IMR-90 (cell line): ENCODE results near the gene PDE12. TPM values are rescaled to one million over a fixed set of nuclear protein-coding genes. Genes with fewer than 3 reads are reported as not detected.
A peak's percentile ranks its signal among the peaks of the same experiment; 100 is the strongest.

ENCODE experiments used
- ATAC-seq: fragments of 200-7000 bp; cut with Tn5 transposase; 2 replicates; pipeline ENCODE4 v1.9.1; 2020; ENCODE audit warnings: low read depth, mild to moderate bottlenecking, moderate library complexity
- BruUV-seq: library from RNA; stranded (reverse); fragments of 400-500 nt; replicated peaks from 2 replicates; lab custom pipeline; 2021; lab: Mats Ljungman, UMichigan
- CTCF ChIA-PET: fragments of 300-600 bp; formaldehyde crosslinking; extraction: SDS; loops from one replicate; lab custom pipeline; 2021; ENCODE audit warnings: antibody characterized with exemption; lab: Yijun Ruan, JAX
- POLR2A ChIA-PET: fragments of 300-600 bp; sonication (Branson Sonifier 250); formaldehyde crosslinking; loops from one replicate; lab custom pipeline; 2022; ENCODE audit warnings: antibody characterized with exemption; ENCODE audit not compliant: unreplicated experiment; lab: Charles Lee
- DNase-seq: peaks from one replicate; pipeline ENCODE4 v3.0.0; 2013
- H2AFZ ChIP-seq: replicated peaks from 2 replicates; pipeline ENCODE3; 2013; ENCODE audit warnings: low read length, mild to moderate bottlenecking; ENCODE audit not compliant: poor library complexity
- H2AK5ac ChIP-seq: 2 replicates; pipeline ENCODE4 v1.6.1; 2013; ENCODE audit warnings: low read depth, low read length, inconsistent platforms
- H2AK9ac ChIP-seq: replicated peaks from 2 replicates; pipeline ENCODE3; 2013; ENCODE audit warnings: mild to moderate bottlenecking, low read depth, low read length, moderate library complexity; ENCODE audit not compliant: poor library complexity
- H2BK120ac ChIP-seq: 2 replicates; pipeline ENCODE4 v1.6.1; 2013; ENCODE audit warnings: low read depth, low read length, inconsistent platforms
- H2BK15ac ChIP-seq: 3 replicates; pipeline ENCODE4 v1.6.1; 2013; ENCODE audit warnings: low read depth, low read length, inconsistent platforms
- H2BK20ac ChIP-seq: 2 replicates; pipeline ENCODE4 v1.6.1; 2013; ENCODE audit warnings: low read depth, mild to moderate bottlenecking, inconsistent platforms, low read length, moderate library complexity
- H2BK5ac ChIP-seq: 2 replicates; pipeline ENCODE4 v1.6.1; 2013; ENCODE audit warnings: mild to moderate bottlenecking, low read depth, low read length, inconsistent platforms; ENCODE audit not compliant: poor library complexity, severe bottlenecking
- H3K14ac ChIP-seq: replicated peaks from 2 replicates; pipeline ENCODE4 v1.6.1; 2013; ENCODE audit warnings: low read depth, low read length, inconsistent platforms
- H3K18ac ChIP-seq: 2 replicates; pipeline ENCODE4 v1.6.1; 2013; ENCODE audit warnings: low read depth, low read length, control low read depth
- H3K23ac ChIP-seq: 2 replicates; pipeline ENCODE4 v1.6.1; 2013; ENCODE audit warnings: low read depth, low read length, inconsistent platforms
- H3K27ac ChIP-seq: 2 replicates; pipeline ENCODE4 v1.5.1; 2013; ENCODE audit warnings: mild to moderate bottlenecking, control low read depth, low read length; ENCODE audit not compliant: insufficient read depth
- H3K27me3 ChIP-seq: 2 replicates; pipeline ENCODE4 v1.6.1; 2013; ENCODE audit warnings: low read length; ENCODE audit not compliant: control insufficient read depth, insufficient read depth
- H3K36me3 ChIP-seq: 2 replicates; pipeline ENCODE4 v1.6.1; 2013; ENCODE audit warnings: low read length, mixed read lengths; ENCODE audit not compliant: control insufficient read depth, insufficient read depth
- H3K4ac ChIP-seq: 2 replicates; pipeline ENCODE4 v1.6.1; 2013; ENCODE audit warnings: low read depth, low read length, inconsistent platforms
- H3K4me1 ChIP-seq: 2 replicates; pipeline ENCODE4 v1.6.1; 2013; ENCODE audit warnings: low read length, mixed read lengths; ENCODE audit not compliant: control insufficient read depth, insufficient read depth
- H3K4me2 ChIP-seq: 2 replicates; pipeline ENCODE4 v1.6.1; 2013; ENCODE audit warnings: low read depth, mild to moderate bottlenecking, control low read depth, low read length, moderate library complexity
- H3K4me3 ChIP-seq: 2 replicates; pipeline ENCODE4 v1.5.1; 2013; ENCODE audit warnings: low read depth, mild to moderate bottlenecking, control low read depth, low read length, moderate library complexity; ENCODE audit not compliant: insufficient read depth
- H3K56ac ChIP-seq: 2 replicates; pipeline ENCODE4 v1.6.1; 2013; ENCODE audit warnings: low read length, inconsistent platforms; ENCODE audit not compliant: insufficient read depth; ENCODE audit errors: extremely low read depth
- H3K79me1 ChIP-seq, 2 experiments: 2 replicates each; pipeline ENCODE4 v1.6.1; 2013; ENCODE audit warnings: low read length in 2 of 2, inconsistent platforms in 1 of 2, low read depth in 1 of 2
- H3K9ac ChIP-seq: 2 replicates; pipeline ENCODE4 v1.6.1; 2013; ENCODE audit warnings: low read depth, low read length, control low read depth
- H3K9me1 ChIP-seq: 2 replicates; pipeline ENCODE4 v1.6.1; 2013; ENCODE audit warnings: low read length, inconsistent platforms; ENCODE audit not compliant: insufficient read depth
- H3K9me3 ChIP-seq: 2 replicates; pipeline ENCODE4 v1.6.1; 2013; ENCODE audit warnings: low read length; ENCODE audit not compliant: control insufficient read depth, insufficient read depth
- H4K20me1 ChIP-seq: 2 replicates; pipeline ENCODE4 v1.6.1; 2013; ENCODE audit warnings: low read length, inconsistent platforms; ENCODE audit not compliant: insufficient read depth
- H4K5ac ChIP-seq: 2 replicates; pipeline ENCODE4 v1.6.1; 2013; ENCODE audit warnings: mild to moderate bottlenecking, low read depth, low read length, control low read depth
- H4K8ac ChIP-seq, 2 experiments: 2 replicates each; pipeline ENCODE4 v1.6.1; 2013; ENCODE audit warnings: low read depth in 2 of 2, low read length in 2 of 2, control low read depth in 1 of 2, inconsistent platforms in 1 of 2
- H4K91ac ChIP-seq: 2 replicates; pipeline ENCODE4 v1.6.1; 2013; ENCODE audit warnings: low read depth, low read length, inconsistent platforms; ENCODE audit not compliant: insufficient read depth
- BHLHE40 ChIP-seq: fragments of 150-350 bp; IDR thresholded peaks from 2 replicates; pipeline ENCODE4 v1.6.1; 2016; ENCODE audit warnings: mild to moderate bottlenecking, low read depth, low read length
- CEBPB ChIP-seq: IDR thresholded peaks from 2 replicates; pipeline ENCODE4 v1.6.1; 2012; ENCODE audit warnings: low read depth, low read length, improper control_type of control experiment
- CHD1 ChIP-seq: IDR thresholded peaks from 2 replicates; pipeline ENCODE4 v1.6.1; 2012; ENCODE audit warnings: low read depth, low read length, improper control_type of control experiment
- FOS ChIP-seq: fragments of 150-350 bp; IDR thresholded peaks from 2 replicates; pipeline ENCODE4 v1.6.1; 2016; ENCODE audit warnings: low read depth, low read length
- MAFK ChIP-seq: IDR thresholded peaks from 2 replicates; pipeline ENCODE4 v1.6.1; 2012; ENCODE audit warnings: low read depth, low read length, improper control_type of control experiment
- MAZ ChIP-seq: IDR thresholded peaks from 2 replicates; pipeline ENCODE4 v1.6.1; 2012; ENCODE audit warnings: low read depth, mild to moderate bottlenecking, low read length, improper control_type of control experiment, moderate library complexity, borderline replicate concordance
- MXI1 ChIP-seq: IDR thresholded peaks from 2 replicates; pipeline ENCODE4 v1.6.1; 2012; ENCODE audit warnings: low read depth, mild to moderate bottlenecking, low read length, moderate library complexity, borderline replicate concordance
- NFE2L2 ChIP-seq: fragments of 150-350 bp; IDR thresholded peaks from 2 replicates; pipeline ENCODE4 v1.6.1; 2016; ENCODE audit warnings: low read depth, mild to moderate bottlenecking, low read length
- POLR2A ChIP-seq: IDR thresholded peaks from 2 replicates; pipeline ENCODE4 v1.6.1; 2012; ENCODE audit warnings: mild to moderate bottlenecking, low read depth, low read length
- RAD21 ChIP-seq: IDR thresholded peaks from 2 replicates; pipeline ENCODE4 v1.6.1; 2012; ENCODE audit warnings: low read length, improper control_type of control experiment
- RCOR1 ChIP-seq: IDR thresholded peaks from 2 replicates; pipeline ENCODE4 v1.6.1; 2012; ENCODE audit warnings: mild to moderate bottlenecking, low read length, improper control_type of control experiment; ENCODE audit not compliant: insufficient replicate concordance
- RFX5 ChIP-seq: IDR thresholded peaks from 2 replicates; pipeline ENCODE4 v1.8.0; 2012; ENCODE audit warnings: low read depth, mild to moderate bottlenecking, low read length, moderate library complexity
- SMC3 ChIP-seq: fragments of 150-350 bp; IDR thresholded peaks from 2 replicates; pipeline ENCODE4 v1.6.1; 2016; ENCODE audit warnings: low read depth, mild to moderate bottlenecking, antibody characterized with exemption, low read length, moderate library complexity
- WGBS, 2 experiments: methylation state at CpG; one replicate each; pipeline versions ENCODE4 v1.1.5 to v1.1.7; 2013; ENCODE audit warnings: missing lambda C conversion rate in 2 of 2; ENCODE audit not compliant: insufficient read length in 1 of 2; ENCODE audit errors: extremely low coverage in 2 of 2; 5-methylcytosine and 5-hydroxymethylcytosine counted together
- dilution Hi-C: fragments of 300-500 bp; cut with HindIII; formaldehyde crosslinking; loops from one replicate; pipeline ENCODE4 v1.14.3; 2018; ENCODE audit warnings: low sequenced_read_pairs; ENCODE audit not compliant: unreplicated experiment
- in situ Hi-C: fragments of 300-500 bp; cut with MboI; formaldehyde crosslinking; loops from 3 replicates; pipeline ENCODE4 v1.14.3; 2019; ENCODE audit warnings: low sequenced_read_pairs, inconsistent platforms, mixed read lengths
- intact Hi-C: fragments of 100-400 bp; cut with micrococcal nuclease; formaldehyde crosslinking; loops from 2 replicates; pipeline ENCODE4 v1.10.0; 2022
- polyA plus RNA-seq, 3 experiments: library from polyadenylated mRNA; depleted of rRNA; stranded (reverse); fragments of >200 nt; gene quantifications; 2 replicates each; pipeline ENCODE4 v1.2.3, GENCODE V29; 2012; ENCODE audit warnings: low replicate concordance in 1 of 3
- total RNA-seq: library from RNA; depleted of rRNA; stranded (reverse); fragments of >200 nt; gene quantifications from 2 replicates; pipeline ENCODE4 v1.2.3, GENCODE V29; 2012
- TF ChIP-seq, protein P1 (sequence below): conservative IDR thresholded peaks from 2 replicates; pipeline ENCODE4 v1.5.1; 2012; ENCODE audit warnings: mild to moderate bottlenecking, low read depth, low read length, improper control_type of control experiment
- TF ChIP-seq, protein P2 (sequence below): fragments of 150-350 bp; IDR thresholded peaks from 2 replicates; pipeline ENCODE4 v1.6.1; 2016; ENCODE audit warnings: low read depth, mild to moderate bottlenecking, low read length, moderate library complexity, borderline replicate concordance
- TF ChIP-seq, protein P3 (sequence below): fragments of 150-350 bp; IDR thresholded peaks from 2 replicates; pipeline ENCODE4 v1.6.1; 2017; ENCODE audit warnings: mild to moderate bottlenecking, antibody characterized with exemption, low read length, low read depth

The PDE12 gene
- total and polyA plus RNA-seq, 2 of the 4 experiments (the other 2 are of a cell fraction): 9.5 to 16.8 TPM

DNA sequence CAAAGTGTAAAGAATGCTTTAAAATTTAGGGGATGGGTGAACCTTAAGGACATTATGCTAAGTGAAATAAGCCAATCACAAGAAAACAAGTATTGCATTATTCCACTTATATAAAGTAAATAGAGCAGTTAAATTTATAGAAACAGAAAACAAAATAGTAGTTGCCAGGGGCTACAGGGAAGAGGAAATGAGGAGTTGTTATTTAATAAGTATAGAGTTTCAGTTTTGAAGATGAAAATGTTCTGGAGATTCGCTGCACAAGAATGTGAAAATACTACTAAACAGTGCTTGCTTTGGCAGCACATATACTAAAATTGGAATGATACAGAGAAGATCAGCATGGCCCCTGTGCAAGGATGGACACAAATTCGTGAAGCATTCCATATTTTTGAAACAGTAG, 43.9 kb upstream of the PDE12 start:
- Histone ChIP-seq H3K9me1 (no peaks in the 10 kb centered on the region), H2AK9ac (no peak overlapping the region), H2BK120ac (no peak overlapping the region), H3K18ac (no peak overlapping the region), H2BK20ac (no peak overlapping the region), H3K14ac (no peak overlapping the region), H3K9me3 (no peaks in the 10 kb centered on the region), H3K4me2 (no peak overlapping the region), H3K27ac (no peak overlapping the region), H3K4me3 (no peak overlapping the region), H4K20me1 (no peaks in the 10 kb centered on the region), H3K4ac (no peak overlapping the region), H3K36me3 (no peaks in the 10 kb centered on the region), H2AK5ac (no peak overlapping the region), H4K91ac (no peak overlapping the region), H3K56ac (no peak overlapping the region), H3K9ac (no peak overlapping the region), H3K23ac (no peak overlapping the region), H3K79me1 (no peaks in the 10 kb centered on the region), H3K27me3 (no peaks in the 10 kb centered on the region), H4K5ac (no peak overlapping the region), H4K8ac (no peak overlapping the region), H3K4me1 (no peaks in the 10 kb centered on the region), H2AFZ (no peak overlapping the region), H2BK5ac (no peak overlapping the region), H2BK15ac (no peak overlapping the region)
- BruUV-seq: no TSS peak
- in situ Hi-C loops (no loop called here), dilution Hi-C loops (no loop called here), intact Hi-C loops (no loop called here)
- ATAC-seq (peak; percentile 54; the same call in 1 of the 2 replicates), DNase-seq (peak; percentile 43)
- ChIA-PET POLR2A (no interaction called here), CTCF (no interaction called here)
- TF ChIP-seq, protein P1, sequence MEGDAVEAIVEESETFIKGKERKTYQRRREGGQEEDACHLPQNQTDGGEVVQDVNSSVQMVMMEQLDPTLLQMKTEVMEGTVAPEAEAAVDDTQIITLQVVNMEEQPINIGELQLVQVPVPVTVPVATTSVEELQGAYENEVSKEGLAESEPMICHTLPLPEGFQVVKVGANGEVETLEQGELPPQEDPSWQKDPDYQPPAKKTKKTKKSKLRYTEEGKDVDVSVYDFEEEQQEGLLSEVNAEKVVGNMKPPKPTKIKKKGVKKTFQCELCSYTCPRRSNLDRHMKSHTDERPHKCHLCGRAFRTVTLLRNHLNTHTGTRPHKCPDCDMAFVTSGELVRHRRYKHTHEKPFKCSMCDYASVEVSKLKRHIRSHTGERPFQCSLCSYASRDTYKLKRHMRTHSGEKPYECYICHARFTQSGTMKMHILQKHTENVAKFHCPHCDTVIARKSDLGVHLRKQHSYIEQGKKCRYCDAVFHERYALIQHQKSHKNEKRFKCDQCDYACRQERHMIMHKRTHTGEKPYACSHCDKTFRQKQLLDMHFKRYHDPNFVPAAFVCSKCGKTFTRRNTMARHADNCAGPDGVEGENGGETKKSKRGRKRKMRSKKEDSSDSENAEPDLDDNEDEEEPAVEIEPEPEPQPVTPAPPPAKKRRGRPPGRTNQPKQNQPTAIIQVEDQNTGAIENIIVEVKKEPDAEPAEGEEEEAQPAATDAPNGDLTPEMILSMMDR: no peak
- no peak for TF ChIP-seq POLR2A
- TF ChIP-seq MAZ: no peak
- TF ChIP-seq MXI1: no peak
- TF ChIP-seq NFE2L2: no peak
- no peak for TF ChIP-seq FOS
- no peak for TF ChIP-seq CEBPB
- no peak for TF ChIP-seq RCOR1
- no peak for TF ChIP-seq RFX5
- TF ChIP-seq, protein P2, sequence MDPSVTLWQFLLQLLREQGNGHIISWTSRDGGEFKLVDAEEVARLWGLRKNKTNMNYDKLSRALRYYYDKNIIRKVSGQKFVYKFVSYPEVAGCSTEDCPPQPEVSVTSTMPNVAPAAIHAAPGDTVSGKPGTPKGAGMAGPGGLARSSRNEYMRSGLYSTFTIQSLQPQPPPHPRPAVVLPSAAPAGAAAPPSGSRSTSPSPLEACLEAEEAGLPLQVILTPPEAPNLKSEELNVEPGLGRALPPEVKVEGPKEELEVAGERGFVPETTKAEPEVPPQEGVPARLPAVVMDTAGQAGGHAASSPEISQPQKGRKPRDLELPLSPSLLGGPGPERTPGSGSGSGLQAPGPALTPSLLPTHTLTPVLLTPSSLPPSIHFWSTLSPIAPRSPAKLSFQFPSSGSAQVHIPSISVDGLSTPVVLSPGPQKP: no peak
- TF ChIP-seq, protein P3, sequence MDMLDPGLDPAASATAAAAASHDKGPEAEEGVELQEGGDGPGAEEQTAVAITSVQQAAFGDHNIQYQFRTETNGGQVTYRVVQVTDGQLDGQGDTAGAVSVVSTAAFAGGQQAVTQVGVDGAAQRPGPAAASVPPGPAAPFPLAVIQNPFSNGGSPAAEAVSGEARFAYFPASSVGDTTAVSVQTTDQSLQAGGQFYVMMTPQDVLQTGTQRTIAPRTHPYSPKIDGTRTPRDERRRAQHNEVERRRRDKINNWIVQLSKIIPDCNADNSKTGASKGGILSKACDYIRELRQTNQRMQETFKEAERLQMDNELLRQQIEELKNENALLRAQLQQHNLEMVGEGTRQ: no peak
- TF ChIP-seq SMC3: no peak
- no peak for TF ChIP-seq MAFK
- TF ChIP-seq RAD21: no peak
- TF ChIP-seq CHD1: no peak
- no peak for TF ChIP-seq BHLHE40
- no CpG with 5 or more reads among the region's 2 CpGs for WGBS, 2 experiments
